GM12872 (cell line): ENCODE results near the gene PPFIBP2.

Experiments used
- TF ChIP-seq, protein P1 (sequence below): IDR thresholded peaks from 3 replicates; pipeline ENCODE4 v1.5.1; 2011; ENCODE audit warnings: low read depth, mild to moderate bottlenecking, low read length, moderate library complexity; ENCODE audit not compliant: insufficient read depth

Gene PPFIBP2

DNA sequence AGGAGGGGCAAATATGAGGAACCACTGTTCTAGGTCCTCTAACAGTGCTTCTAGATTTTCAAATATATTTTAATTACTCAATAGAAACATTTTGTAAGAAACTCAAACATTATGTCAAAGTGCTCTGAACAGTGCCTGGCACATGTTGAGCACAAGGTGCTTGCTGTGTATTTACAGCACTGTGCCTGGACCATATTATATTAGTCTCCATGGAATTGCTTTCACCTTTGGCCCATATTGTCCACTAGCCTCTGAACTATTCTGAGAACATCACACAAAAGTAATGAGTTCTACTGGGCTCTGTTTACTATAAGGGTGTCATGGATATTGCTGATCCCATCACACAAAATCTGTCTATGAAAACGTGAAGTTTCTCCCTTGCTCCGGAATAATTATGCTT is 76.7 kb downstream of the PPFIBP2 start:
- TF ChIP-seq, protein P1, sequence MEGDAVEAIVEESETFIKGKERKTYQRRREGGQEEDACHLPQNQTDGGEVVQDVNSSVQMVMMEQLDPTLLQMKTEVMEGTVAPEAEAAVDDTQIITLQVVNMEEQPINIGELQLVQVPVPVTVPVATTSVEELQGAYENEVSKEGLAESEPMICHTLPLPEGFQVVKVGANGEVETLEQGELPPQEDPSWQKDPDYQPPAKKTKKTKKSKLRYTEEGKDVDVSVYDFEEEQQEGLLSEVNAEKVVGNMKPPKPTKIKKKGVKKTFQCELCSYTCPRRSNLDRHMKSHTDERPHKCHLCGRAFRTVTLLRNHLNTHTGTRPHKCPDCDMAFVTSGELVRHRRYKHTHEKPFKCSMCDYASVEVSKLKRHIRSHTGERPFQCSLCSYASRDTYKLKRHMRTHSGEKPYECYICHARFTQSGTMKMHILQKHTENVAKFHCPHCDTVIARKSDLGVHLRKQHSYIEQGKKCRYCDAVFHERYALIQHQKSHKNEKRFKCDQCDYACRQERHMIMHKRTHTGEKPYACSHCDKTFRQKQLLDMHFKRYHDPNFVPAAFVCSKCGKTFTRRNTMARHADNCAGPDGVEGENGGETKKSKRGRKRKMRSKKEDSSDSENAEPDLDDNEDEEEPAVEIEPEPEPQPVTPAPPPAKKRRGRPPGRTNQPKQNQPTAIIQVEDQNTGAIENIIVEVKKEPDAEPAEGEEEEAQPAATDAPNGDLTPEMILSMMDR, result no peak

DNA sequence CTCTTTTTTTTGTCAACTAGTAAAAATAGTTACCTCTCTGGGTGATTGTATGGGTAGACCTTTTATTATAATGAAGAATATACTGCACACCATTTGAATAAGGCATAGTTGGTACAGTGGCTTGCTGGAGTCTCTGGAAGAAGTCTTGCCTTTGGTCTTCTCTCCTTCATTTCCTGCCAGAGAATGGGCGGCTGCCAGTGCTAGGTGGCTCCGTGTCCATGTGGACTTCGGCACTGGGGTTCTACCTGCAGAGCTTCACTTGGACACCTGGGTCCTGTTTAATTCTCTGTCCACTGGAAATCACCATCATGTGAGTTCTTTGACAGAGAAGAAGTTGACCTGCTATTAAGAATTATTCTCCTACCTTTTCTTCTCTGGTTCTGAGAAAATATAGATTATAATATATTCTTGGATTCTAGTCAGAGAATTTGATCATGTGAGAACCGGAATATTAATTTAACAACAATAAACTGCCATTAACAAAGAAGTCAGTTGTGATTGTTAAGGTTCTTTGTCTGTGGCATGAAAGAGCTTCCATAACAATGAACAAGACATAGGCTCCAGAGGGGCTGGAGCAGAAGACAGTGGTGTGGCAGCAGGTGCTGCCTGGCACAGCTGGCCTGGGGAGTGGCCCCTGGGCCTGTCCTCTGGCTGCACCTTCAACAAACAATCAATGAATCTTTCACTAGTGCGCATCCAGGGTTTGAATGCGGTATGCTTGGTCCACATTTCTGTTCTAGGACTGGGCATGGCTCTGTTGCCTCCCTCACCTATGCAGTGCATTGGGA is 77.5 kb downstream of the PPFIBP2 start:
- TF ChIP-seq, protein P1, result no peak

DNA sequence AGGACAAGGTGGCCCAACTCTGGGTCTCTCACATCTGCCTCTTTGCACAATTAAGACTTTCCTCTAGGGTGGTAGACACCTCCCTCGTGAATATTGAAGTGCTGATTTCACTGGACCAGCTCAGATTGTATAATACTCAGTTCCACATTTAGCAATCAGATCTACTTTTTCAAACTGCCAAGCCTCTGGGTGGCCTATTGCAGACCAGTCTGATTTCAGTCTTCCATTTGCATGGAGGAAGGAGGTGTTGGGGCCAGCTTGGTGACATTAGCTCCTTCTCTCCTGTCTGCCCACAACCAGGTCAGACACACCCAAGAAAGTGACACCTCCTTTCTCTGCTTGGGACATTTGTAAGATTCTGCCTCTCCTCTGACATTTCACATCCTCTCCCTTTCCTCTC is 78.2 kb downstream of the PPFIBP2 start:
- TF ChIP-seq, protein P1, result no peak

DNA sequence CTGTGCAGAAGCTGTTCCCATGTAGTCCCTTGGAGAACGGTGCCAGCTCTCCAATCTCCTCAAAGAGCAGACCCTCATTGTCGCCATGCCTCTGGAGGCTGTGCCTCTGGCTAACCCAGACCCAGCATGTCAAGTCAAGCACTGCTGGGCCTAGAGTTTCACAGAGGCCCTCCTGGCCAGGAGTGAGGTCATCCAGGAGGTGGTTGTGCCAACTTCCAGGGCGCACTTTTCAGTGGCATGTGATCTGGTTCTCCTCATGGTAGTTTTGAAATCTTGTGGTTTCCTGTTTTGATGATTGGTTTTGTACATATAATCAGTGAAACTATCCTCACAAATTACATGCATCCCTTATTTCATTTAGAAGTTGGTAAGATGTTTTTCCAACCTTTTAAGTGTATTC is 78.9 kb downstream of the PPFIBP2 start:
- TF ChIP-seq, protein P1, result no peak

DNA sequence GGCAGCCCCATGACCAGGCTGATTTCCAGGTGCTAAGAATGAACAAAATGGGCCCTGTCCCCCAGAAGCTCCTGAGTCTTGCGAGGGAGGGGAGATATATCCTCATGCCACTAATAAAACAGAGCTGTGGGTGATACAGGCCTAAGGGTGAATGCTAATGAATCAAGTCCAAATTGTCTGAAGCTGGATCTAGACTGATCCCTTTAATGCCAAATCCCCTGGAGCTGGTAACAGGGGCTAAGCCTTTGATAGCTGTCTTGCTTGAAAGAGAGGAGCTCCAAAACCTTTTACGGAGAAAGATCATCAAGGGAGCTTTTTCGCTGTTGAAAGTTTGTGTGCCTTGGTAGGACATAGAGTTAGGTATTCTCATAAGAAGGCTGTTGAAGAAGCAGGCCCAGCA is 79.7 kb downstream of the PPFIBP2 start:
- TF ChIP-seq, protein P1, result no peak

DNA sequence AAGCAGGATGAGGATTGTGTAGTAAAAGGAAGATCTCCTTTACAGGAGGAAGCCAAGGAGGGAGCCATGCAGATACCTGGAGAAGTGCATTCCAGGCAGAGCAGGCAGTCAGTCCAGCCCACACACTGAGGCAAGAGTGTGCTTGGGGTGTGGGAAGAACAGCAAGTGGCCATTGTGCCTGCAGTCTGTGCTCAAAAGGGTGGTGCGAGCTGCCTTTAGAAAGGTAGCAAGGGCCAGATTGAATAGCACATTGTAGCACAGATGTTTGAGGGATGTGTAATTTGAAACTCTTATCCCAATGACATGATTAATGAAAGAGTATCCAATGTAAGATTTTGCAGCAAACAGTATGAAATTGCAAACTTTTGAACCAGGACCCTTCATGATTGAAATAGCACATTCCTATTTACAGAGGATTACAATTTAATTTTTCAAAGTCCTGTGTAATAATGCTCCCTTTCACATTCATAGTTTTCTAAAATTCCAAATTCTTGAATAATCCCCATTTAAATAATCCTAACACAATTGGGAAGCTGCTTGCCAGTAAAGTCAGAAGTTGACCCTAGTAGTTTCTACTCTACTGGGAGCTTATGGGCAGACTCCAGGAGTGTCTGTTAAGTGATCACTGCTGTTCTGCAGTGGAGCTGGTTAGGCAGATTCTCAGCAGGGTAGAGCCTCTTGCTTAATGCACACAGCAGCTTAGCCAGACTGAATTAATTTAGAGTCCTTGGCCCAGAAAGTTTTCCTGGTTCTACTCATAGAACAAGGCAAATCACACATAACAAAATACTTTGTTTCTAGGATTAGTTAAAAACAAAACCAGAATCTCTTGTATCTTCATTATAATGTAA is 81.4 kb downstream of the PPFIBP2 start:
- TF ChIP-seq, protein P1, result no peak

DNA sequence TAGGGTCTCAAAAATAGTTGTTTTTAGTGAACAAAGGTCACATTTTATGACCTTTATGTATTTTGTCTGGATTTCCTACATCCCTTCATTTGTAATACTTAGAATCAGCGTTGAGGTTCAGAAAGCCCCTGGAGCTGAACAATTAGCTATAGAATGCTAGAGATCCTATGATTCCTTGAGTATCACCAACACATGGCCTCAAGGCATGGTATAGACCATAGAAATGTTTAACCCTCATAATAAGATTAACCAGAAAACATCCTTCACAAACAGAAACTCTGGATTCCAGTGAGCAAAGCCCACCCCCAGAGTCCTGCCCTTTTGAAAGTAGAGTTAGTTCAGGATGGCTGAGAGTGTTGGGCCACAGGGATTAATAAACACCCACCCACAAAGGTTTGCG is 82.2 kb downstream of the PPFIBP2 start:
- TF ChIP-seq, protein P1, result no peak
